NCI-H345 (cell line): ENCODE data around the gene USP20.

ENCODE experiments used
- DNase-seq: peaks from one replicate; lab custom pipeline; 2025; lab: John Stamatoyannopoulos, UW

Gene USP20

GRCh38 chr9:129857207-129857606 lies 21.9 kb downstream of the USP20 start:
- DNase-seq: no peak

- no peak for DNase-seq
Measured at GRCh38 chr9:129858167-129858962, 23.1 kb downstream of the USP20 start.

- DNase-seq: no peak
Measured at GRCh38 chr9:129860653-129861446, 25.6 kb downstream of the USP20 start.

- no peak for DNase-seq
Measured at GRCh38 chr9:129861447-129861827, 26.2 kb downstream of the USP20 start.

GRCh38 chr9:129863059-129863690 lies 27.9 kb downstream of the USP20 start:
- no peak for DNase-seq

GRCh38 chr9:129864991-129865647 lies 29.9 kb downstream of the USP20 start:
- DNase-seq: no peak

GRCh38 chr9:129865668-129866320 lies 30.5 kb downstream of the USP20 start:
- DNase-seq: no peak

- no peak for DNase-seq
Measured at GRCh38 chr9:129866394-129867135, 31.3 kb downstream of the USP20 start.

- no peak for DNase-seq
Measured at GRCh38 chr9:129867136-129868022, 32.1 kb downstream of the USP20 start.

- DNase-seq: no peak
Measured at GRCh38 chr9:129868023-129868871, 33.0 kb downstream of the USP20 start.

- DNase-seq: no peak
Measured at GRCh38 chr9:129868872-129869486, 33.7 kb downstream of the USP20 start.

GRCh38 chr9:129869585-129870501 lies 34.6 kb downstream of the USP20 start:
- DNase-seq: no peak

GRCh38 chr9:129871046-129871445 lies 35.8 kb downstream of the USP20 start:
- DNase-seq: no peak

- DNase-seq: no peak
Measured at GRCh38 chr9:129873563-129874190, 38.4 kb downstream of the USP20 start.

- DNase-seq: no peak
Measured at GRCh38 chr9:129874261-129875101, 39.2 kb downstream of the USP20 start.

- no peak for DNase-seq
Measured at GRCh38 chr9:129875181-129875611, 39.9 kb downstream of the USP20 start.
